B cell (primary cell): ENCODE data around the gene RET.

Source experiments
- CTCF ChIP-seq: fragments of 200-600 bp; IDR thresholded peaks from one replicate; pipeline ENCODE4 v1.8.0; 2022; ENCODE audit warnings: antibody characterized with exemption, mild to moderate bottlenecking
- EZH2 ChIP-seq: IDR thresholded peaks from 2 replicates; pipeline ENCODE4 v1.6.1; 2012; ENCODE audit warnings: borderline replicate concordance, low read depth, mild to moderate bottlenecking, moderate library complexity, low read length; ENCODE audit not compliant: insufficient read depth, poor library complexity, severe bottlenecking

- TF ChIP-seq CTCF: no peak
- no peak for TF ChIP-seq EZH2
These were observed 78.9 kb downstream of the RET start for GRCh38 chr10:43155741-43156140.
